Muscle of arm (tissue), 12 donors: ENCODE data around the gene ABCA13. TPM values are rescaled to one million over a fixed set of nuclear protein-coding genes. Genes with fewer than 3 reads are reported as not detected.

Source experiments
- DNase-seq: peaks from one replicate; pipeline ENCODE4 v3.0.0-alpha.2; 2013
- polyA plus RNA-seq, 12 donors: library from polyadenylated mRNA; unstranded; fragments of 120-200 nt; gene quantifications; one replicate each; pipeline ENCODE4 v1.2.1, GENCODE V29; 2013; ENCODE audit not compliant: insufficient read length in 12 of 12

The ABCA13 gene
- polyA plus RNA-seq, 12 donors: 0.01 to 0.36 (median 0.11) TPM; not detected in 2

DNA sequence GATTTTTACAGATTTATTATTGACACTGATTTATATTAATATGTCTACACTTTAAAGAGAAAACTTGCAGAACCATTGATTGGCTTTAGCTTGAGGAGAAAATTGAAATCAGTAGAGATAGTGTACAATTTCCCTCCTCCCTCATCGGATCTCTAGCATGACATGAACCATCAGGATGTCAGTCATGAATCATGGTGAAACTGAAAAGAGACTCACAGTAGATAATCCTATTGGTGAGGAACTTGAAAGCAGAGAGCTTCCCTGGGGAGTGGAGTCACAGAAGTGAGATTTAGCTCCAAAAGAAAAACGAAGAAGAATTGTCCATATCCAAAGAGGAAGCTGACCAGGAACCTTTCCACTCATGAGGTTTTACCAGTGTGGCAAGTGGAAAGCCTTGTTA, 346.8 kb downstream of the ABCA13 start:
- DNase-seq: no peak

DNA sequence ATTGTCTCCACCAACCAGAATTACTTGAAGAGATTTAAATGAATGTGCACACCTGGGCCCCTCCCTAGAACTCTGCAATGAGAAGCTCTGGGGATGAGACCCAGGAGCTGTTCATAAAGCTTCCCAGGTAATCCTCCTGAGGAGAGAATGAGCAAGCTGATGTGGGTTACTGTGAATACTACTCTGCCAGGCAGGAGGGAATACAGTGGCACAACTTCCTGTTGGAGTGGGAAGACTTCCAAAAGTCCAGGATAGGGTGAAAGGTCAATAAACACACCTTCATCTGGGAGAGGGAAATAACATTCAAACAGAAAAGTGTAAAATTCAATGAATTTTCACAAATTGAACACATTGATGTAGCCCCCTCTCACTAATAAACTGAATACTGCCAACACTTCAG, 351.4 kb downstream of the ABCA13 start:
- no peak for DNase-seq

- DNase-seq: no peak
Measured at GRCh38 chr7:48525736-48526732, 354.8 kb downstream of the ABCA13 start.

- no peak for DNase-seq
Measured at GRCh38 chr7:48528646-48529045, 357.4 kb downstream of the ABCA13 start.

- DNase-seq: no peak
Measured at GRCh38 chr7:48537561-48537960, 366.3 kb downstream of the ABCA13 start.

GRCh38 chr7:48540746-48541145, 369.5 kb downstream of the ABCA13 start:
- DNase-seq: peak; percentile 1

DNA sequence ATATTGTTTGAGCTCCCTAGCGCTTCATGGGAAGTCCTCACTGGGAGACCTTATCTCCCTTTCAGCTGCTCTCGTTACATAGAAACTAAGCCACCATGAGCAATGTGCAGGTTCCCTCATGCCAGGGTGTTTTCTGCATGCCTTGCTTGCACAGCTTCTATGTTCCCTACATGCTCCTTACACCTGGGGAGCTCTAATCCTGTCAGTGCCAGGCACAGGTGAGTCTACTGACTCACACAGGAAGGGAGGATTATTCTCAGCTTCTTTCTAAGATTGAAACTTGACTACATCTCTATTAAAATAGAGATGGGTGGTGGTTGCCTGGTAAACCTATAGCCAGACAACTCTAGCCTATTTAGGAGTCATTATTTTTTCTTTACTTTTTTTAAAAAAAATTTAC, 377.4 kb downstream of the ABCA13 start:
- DNase-seq: no peak

GRCh38 chr7:48551652-48552051, 380.4 kb downstream of the ABCA13 start:
- no peak for DNase-seq

- no peak for DNase-seq
Measured at GRCh38 chr7:48563334-48563733, 392.1 kb downstream of the ABCA13 start.

- no peak for DNase-seq
Measured at GRCh38 chr7:48575516-48575915, 404.3 kb downstream of the ABCA13 start.

DNA sequence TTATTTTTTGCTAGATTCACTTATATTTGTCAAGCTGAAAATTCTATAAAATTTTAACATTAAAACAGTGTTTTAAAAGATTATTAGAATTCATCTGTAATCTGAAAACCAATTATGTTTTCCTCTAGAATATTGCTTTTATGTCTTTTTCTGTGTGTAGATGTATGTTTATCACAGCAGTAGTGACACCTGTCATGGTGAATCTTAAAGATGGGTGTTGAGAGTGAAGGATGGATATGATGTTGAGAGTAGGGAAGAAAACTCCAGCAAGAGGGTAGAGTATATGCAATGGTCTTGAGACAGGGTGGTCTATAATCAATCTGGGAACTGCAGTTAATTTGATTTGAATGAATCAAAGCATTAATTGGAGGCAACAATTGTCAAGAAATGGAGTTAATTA, 416.2 kb downstream of the ABCA13 start:
- DNase-seq: no peak

DNA sequence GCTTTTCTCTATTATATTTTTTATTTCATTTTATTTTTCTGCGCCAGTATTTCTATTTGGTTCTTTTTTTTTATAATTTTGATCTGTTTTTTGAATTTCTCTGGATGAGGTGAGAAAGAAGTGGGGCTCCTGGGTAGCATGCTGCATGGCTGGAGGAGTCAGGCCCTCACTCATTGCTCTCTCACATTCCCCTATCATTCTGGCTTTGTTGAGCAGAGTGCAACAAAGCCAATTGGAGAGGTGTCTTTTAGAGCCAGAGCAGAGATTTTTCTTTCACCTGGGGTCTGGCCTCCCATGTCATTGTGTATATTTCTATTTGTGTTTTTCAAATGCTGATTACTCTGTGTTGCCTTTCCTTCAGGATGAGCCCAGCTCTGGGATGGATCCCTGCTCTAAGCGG, 423.1 kb downstream of the ABCA13 start:
- no peak for DNase-seq

DNA sequence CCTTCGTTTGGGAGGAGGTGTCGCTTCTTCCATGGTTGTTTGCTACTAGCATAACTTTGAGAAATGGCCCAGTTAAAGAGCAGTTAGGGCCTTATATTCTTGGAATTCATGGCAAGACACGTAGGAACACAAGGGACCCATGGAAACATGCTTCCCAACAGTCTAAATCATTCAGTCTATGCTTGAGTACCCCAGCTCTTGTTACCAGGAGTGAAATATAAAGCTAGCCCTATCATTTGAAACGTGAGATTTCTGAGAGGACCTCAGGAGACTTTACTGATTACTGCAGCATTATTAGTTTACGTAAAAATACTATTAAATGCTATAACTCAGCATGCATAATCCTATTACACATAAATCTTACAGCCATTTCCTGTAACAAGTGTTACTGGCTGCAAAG, 424.5 kb downstream of the ABCA13 start:
- DNase-seq: no peak

DNA sequence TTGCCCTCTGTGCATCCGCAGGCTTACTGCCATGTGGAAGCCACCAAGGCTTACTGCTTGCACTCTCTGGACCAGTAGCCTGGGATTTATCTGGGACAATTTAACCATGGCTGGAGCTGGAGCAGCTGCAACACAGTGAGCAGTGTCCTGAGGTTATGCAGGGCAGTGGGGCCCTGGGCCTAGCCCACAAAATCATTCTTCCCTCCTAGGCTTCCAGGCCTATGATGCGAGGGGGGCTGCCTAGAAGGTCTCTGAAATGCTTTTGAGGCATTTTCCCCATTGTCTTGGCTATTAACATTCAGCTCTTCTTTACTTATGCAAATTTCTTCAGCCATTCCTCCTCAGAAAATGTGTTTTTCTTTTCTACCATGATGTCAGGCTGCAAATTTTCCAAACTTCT, 439.4 kb downstream of the ABCA13 start:
- DNase-seq: no peak

DNA sequence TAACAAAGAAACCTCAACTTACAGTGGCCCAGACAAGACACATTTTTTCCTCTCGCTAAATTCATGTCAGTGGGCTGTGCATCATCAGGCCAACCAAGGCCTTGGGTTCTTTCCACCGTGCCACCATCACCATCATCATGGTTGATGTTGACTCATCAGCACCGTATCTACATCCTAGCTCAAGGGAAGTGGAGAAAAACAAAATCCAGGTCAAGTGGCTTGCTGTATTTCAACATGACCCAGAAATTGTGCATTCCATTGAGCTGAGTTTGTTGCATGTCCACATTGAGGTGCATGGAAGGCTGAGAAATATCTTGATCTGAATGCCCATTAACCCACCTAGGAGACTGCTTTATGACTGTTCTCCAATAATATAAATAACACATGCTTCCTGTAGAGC, 440.7 kb downstream of the ABCA13 start:
- no peak for DNase-seq

GRCh38 chr7:48617508-48617907, 446.2 kb downstream of the ABCA13 start:
- no peak for DNase-seq

DNA sequence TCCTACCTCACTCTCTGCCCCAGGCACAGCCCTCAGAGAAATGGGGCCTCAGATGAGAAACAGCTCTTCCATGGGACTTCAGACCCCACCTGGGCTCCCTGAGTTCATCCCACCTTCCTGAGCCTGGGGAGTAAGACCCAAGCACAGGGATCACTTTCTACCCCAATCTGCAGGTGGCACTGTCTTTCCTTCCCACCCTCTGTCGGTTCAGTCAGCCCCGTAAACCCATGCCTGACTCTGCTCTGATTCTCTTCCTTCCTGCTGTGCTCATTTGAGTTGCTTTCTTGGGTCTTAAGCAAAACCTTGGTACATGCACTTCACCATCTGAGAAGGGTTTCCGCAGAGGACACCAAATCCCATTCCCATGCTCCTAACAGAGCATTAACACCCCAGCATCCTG, 446.7 kb downstream of the ABCA13 start:
- no peak for DNase-seq

GRCh38 chr7:48621076-48621475, 449.8 kb downstream of the ABCA13 start:
- peak; percentile 11 for DNase-seq

GRCh38 chr7:48627164-48627563, 455.9 kb downstream of the ABCA13 start:
- no peak for DNase-seq

DNA sequence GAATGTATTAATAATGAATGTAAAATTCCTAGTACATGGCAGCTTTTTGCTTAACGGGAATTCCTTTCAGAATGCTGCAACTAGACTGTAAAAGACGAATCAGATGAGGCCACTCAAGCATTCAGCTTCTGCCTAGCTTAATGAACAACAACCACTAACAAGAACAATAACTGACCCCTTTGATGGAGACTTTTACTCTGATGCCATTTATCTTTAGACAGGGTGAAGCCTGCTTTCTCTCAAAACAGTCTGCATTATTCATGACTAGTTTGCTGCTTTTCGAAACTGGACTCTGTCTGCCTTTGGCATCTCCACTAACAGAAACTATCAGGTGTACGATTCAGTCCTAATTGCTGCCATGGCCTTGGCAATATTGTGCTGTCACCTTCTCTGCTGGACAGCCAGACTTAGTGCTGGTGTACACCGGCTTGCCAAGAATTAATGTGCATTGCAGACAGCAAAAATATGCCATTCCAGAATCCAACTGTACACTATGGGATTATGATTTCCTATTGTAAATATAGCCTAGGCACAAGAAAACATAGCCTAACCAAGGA, 457.6 kb downstream of the ABCA13 start:
- DNase-seq: no peak

DNA sequence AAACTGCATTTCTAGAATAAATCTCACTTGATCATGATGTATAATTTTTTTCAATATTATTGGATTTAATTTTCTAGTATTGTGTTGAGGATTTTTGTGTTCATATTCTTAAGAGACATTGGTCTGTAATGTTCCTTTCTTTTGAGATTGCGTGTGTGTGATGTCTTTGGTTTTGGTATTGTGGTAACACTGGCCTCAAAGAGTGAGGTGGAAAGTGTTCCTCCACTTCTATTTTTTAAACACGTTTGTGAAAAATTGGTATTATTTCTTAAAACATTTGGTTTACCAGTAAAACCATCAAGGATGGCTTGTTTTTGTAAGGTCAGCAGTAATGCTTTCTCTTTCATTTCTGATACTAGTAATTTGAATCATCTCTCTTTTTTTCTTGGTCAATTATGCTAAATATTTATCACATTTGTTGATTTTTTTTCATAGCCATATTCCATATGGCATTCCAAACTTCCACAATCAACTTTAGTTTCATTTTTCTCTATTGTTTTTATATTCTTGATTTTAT, 462.9 kb downstream of the ABCA13 start:
- DNase-seq: no peak

GRCh38 chr7:48635796-48636195, 464.5 kb downstream of the ABCA13 start:
- no peak for DNase-seq

DNA sequence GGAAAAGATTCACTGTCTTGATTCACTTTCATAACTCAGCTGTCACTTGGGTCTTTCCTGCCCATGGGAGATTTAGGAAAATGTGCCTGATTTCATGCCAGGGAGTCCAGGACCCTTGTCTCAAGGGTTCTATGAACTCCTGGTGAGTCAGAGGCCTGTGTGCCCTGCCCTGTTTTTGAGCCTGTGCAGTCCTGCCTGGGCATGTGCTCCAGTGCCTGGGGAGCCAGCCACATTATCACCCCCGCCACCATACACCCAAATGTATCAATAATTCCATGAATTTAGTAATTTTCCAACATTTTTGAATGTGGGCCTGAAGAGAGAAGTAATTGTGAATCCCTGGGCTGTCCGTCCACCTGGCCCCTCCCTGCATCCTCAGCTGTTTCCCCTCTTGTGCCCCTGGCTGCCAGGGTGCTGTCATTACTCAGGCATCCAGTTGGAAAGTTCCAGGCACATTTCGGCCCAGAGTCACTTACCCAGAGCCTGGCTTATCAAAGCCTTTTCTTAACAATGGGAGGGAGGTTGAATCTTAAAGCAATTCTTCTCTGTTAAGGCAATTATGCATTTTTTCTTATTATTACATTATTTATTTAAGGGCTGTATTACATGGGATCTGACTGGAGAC, 465.2 kb downstream of the ABCA13 start:
- no peak for DNase-seq
